Activated CD4-positive, alpha-beta T cell treated with anti-CD3 and anti-CD28 coated beads for 1 hour (primary cell): ENCODE measurements around the gene ITLN2.
"Not testable (repeated sequence)": the region's sequence is repeated elsewhere in the genome, so short reads cannot be mapped to it uniquely, and the experiment has no call there.

Source experiments
- DNase-seq: peaks from one replicate; pipeline ENCODE4 v3.0.0-alpha.2; 2020

Gene ITLN2

DNA sequence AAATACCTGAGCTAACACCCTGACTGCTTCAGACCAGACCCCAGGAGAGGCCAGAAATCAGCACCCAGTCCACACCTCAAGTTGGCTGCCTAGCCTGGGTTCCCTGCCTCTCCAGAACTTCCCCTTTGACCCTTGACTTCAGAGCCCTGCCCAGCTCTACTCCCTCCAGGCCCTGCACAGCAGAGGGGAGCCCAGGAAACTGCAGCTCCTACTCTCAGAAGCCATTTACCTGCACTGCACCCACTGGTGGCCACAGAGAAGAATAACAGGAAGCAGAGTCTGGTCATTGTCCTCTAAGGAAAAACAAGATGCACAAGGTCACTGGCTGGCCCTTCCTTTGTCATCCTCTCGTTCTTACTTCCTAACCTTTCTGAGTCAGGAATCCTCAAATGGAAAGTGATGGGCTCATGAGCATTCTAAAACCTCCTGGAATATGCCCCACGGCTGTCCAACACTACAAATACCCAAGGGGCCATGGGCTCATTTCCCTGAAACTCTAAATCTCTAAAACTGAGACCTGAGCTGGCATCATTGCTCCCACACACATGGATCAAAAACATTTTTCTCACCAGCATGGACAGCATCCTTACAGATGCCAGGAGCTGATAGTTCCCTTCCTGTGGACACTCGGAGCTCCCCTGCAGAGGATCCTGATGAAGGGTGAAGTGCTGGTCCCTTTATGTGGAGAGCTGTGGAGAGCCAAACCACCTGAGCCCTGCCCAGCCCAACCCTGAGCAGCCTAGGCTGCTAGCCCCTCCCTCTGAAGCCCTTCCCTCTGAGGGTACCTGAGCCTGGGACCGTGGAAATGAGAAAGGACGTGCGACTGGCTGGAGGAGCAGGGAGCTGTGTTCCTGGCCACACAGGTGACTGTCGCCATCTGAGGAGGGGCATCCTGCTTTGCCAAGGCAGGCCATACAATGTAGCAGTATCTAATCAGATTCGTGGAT lies at the start of gene ITLN2:
Gene ITLN2, minus strand, starts transcription at position 652 of the 947 bp plus-strand sequence. Its CDS starts 68 bp downstream, at position 584.
- peak; percentile 10 for DNase-seq

DNA sequence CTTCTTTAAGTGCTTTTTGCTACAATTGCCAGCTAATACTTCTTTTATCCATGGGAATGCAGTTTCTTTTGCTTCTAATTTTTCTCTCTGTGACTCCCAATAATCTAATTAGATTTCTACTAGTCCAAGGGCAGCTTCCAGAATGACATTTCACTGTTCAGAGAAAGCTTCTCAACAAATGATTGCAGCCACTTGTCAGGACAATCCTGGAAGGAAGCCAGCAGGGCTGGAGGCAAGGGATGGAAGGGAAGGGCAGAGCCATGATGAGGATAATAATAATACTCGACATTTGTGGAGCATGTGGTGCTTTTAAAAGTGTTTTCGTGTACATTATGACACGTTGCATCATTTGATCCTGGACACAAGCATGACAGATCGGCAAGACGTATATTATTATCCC lies 46.9 kb upstream of the ITLN2 start:
- DNase-seq, result no peak

DNA sequence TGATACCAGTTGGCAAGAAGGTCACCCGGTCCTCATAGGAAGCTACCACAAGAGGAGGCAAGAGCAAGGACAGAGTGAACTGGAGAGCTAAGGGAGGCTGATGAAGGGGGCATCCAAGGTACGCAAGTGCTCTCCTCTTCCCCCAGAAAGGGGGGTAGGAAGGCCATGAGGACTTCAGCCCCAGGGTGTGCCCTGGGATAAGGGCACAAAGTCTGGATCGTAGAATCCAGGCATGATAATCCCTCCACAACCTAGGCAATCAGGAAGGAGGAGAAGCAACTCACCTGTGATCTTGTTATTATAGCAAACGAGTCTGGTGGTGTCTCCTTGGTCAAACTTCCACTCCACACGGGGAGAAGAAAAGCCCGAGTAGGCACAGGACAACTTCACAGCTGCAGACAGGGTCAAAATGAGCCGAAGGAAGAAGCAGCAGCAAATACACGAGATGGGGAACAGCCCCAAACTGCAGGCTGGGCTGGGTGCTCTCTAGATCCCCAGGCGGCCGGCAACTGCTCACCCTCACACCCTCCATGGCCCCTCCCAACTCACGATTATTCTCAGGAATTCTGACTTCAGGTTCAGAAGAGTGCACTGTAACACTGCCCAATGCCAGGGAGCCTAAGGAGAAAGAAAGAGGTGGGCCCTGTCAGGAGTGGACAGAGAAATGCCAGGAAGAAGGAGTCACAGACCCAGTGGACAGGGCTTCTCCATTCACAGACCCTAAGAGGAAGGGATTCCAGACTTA lies 46.3 kb upstream of the ITLN2 start:
- no peak for DNase-seq

DNA sequence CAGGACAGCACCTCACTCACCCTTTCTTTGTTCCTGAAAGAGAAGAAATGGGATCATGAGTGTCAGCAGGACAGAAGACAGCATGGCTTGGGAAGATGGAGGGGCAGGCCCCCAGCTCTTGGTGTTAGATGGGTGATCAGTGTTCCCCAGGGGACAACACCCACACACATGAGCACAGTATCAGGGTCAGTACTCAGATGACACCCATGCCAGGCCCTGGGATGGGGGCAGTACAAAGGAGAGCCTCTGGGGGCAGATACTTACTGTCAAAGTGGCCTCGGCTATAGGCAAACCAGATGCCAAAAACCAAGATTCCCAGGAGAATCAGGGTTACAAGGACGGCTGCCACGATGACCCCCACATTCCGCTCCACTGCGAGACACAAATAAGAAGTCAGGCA lies 44.8 kb upstream of the ITLN2 start:
- DNase-seq, result no peak

DNA sequence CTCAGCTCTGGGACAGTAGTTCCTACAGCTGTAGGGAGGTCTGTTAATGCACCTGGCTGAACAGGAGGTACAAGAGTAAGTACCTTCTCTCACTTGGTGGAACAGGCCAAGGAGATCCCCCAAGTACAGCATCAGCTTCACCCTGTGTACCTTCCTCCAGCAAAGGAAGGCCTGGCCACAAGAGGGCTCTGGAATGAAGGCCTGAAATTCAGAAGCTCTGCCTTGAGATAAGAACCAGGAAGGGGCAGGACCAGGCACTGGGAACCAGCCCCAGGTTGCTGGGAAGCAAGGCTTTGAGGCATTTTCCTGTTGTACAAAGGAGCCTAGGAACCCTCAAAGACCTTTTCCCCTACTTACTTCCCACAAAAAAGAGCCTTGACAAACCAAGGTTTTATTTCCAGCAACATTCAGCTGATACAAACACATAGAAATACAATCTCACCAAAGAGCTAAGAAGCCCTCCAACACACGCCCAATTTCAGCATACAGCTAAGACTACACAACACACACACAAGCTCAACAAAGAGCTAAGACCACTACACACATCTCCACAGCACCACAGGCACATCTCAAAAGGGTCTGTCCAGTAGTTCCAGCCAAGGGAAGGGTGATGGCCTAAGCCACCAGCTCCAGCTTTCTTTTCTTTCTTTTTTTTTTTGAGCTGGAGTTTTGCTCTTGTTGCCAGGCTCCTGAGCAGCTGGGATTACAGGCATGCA lies 42.9 kb upstream of the ITLN2 start:
- peak; percentile 32 for DNase-seq

DNA sequence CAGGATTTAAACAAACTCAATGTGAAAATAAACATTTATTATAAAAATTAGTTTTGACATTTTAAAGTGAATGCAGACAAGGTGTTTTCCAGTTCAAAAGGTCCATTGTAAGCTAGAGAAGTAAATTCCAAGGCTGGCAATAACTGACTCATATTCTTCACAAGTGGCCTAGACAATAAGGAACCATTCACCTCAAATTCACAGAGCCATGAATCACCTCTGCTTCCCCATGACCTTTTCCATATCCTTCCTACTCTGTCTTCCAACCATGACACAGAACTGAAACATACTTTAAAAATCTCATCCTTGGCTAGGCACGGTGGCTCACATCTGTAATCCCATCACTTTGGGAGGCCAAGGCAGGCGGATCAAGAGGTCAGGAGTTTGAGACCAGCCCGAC lies 41.6 kb upstream of the ITLN2 start:
- no peak for DNase-seq

DNA sequence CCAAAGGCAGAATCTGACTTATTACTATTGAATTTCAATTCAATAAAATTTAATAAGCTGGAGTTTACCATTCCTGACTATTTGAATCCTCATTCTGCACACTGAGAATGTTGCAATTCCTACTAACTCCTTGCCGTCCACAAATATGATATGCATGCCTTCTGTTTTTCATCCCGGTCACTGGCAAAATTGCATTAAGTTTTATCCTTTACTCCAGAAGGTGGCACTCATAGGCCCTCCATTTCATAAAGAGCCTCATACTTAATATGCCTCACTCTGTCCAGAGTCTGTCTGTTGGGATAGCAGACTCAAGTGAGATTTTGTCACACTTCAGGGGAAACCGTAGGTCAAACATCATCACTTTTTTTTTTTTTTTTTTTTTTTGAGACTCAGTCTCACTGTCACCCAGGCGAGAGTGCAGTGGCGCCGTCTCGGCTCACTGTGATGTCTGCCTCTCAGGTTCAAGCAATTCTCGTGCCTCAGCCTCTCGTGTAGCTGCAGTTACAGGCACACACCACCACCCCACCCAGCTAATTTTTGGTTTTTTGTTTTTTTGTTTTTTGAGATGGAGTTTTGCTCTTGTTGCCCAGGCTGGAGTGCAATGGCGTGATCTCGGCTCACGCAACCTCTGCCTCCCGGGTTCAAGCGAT lies 39.1 kb upstream of the ITLN2 start:
- DNase-seq, result no peak

DNA sequence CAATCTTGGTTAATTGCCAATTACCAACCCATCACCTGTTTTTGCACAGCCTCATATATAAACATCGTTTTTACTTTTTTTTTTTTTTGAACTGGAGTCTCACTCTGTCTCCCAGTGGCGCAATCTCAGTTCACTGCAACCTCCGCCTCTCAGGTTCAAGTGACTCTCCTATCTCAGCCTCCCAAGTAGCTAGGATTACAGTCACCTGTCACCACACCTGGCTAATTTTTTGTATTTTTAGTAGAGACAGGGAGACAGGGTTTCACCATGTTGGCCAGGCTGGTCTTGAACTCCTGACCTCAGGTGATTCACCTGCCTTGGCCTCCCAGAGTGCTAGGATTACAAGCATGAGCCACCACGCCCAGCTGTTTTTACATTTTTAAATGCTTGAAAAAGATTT lies 37.4 kb upstream of the ITLN2 start:
- DNase-seq, result not testable (repeated sequence)

DNA sequence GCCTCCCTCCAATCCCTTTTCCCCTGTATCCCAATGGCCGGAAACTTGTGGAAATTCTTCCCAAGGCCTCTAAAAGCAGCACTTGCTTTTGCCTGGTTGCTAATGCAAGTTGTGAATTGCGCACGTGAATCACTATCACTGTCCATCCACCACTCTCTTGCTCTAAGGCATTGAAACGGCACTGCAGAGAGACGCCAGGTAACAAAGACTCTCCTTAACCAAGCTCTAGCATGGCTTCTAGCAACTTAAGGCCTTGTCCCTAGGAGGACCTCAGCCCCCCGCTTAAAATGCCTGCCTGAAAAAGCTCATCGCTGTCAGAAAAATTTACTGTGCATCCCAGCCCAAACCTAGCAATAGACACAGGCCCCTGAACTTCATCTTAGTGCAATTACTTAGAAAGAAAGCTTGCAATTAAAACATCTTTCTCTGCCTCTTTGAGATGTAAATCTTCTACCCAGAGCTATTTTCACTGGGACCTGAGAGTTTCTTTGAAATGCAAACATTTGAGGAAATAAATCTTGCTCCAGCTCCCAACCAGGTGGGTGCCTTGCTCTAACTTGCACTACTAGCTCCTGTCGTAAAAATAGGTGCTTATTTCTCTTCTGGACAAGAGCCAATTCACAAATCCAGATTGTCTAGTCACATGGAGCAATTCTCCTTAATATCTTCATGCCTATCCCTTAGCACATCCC lies 32.9 kb upstream of the ITLN2 start:
- DNase-seq, result no peak

DNA sequence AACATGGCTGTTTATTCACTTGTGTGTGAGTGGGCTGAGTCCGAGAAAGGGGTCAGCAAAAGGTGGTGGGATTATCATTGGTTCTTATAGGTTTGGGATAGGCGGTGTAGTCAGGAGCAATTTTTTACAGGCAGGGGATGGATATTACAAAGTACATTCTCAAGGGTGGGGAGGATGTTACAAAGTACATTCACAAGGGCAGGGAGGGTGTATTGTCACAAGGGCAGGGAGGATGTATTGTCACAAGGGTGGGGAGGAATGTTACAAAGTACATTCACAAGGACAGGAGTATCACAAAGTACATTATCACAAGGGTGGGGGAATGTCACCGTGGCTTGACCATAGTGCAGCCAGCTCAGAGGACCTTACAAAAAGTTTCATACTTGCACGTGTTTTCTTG lies 31.1 kb upstream of the ITLN2 start:
- DNase-seq, result no peak

DNA sequence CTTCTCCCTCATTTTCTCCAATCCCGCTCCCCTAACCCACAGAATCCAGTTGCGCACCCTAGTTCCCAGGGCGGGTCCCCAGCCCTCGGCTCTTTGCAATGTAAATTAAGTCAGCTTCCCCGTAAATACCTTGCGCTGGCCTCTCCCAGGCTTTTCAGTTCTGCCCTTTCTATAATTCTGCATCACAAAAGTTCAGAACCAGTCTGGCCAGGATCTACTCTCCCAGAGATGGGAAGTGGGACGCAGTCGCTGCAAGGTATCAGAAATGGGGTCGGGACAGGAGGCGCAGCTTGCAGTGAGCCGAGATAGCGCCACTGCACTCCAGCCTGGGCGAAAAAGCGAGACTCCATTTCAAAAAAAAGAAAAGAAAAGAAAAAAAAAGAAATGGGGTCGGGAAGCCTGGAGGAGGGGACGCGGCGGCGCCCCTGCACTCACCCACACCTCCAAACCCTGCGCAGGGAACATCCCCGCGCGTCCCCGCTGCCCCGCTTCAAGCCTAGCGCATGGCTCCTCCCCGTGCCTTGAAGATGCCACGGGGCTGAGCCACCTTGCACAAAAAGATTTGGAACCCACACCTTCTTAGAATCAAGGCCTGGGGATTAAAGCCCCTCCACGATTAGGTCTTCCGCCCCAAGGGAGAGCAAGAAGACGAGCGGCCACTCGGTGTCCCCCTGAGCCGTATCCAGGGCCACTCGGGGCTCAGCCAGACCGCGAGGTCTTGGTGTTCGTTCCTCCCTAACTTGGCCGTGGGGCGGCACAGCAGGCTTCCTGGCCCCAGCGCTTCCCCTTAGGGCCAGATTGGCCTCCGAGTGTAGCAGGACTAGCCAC lies 27.2 kb upstream of the ITLN2 start:
- no peak for DNase-seq

DNA sequence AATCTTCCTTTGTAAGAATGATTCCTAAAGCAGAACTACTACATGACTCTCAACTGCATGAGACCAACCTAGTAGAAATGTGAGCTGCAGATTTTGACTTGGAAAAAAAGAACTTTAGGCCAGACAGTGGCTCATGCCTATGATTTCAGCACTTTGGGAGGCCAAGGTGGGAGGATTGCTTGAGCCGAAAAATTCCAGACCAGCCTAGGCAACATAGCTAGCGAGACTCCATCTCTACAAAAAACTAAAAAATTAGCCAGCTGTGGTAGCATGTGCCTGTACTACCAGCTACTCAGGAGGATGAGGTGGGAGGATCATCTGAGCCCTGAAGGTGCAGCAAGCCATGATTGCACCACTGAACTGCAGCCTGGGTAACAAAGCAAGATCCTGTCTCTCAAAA lies 24.7 kb upstream of the ITLN2 start:
- no peak for DNase-seq

DNA sequence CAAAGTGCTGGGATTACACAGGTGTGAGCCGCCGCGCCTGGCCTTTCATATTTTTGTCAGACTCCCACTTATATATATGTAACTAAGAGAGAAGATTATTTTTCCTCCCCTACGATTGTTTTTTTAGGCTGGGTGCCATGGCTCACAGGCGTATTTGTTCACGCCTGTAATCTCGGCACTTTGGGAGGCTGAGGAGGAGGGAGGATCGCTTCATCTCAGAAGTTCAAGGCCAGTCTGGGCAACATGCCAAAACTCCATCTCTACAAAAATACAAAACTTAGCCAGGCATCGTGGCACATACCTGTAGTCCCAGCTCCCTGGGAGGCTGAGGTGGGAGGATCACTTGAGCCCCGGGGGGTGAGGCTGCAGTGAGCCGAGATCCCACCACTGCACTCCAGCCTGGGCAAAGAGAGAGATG lies 23.9 kb upstream of the ITLN2 start:
- DNase-seq, result no peak

DNA sequence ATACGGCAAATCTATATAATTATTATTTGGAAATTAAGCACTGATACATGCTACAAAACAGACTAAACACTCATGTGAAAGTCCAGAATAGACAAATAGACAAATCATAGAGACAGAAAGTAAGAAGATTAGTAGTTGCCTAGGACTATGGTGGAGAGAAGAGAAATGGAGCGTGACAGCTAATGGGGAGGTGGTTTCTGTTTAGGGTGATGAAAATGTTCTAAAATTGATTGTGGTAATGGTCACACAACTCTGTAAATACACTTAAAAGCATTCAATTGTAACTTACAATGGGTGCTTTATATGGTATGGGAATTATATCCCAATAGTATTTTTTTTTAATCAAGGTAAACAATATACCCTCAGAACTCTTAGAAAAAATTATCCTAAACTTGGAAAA lies 20.4 kb upstream of the ITLN2 start:
- DNase-seq, result no peak

DNA sequence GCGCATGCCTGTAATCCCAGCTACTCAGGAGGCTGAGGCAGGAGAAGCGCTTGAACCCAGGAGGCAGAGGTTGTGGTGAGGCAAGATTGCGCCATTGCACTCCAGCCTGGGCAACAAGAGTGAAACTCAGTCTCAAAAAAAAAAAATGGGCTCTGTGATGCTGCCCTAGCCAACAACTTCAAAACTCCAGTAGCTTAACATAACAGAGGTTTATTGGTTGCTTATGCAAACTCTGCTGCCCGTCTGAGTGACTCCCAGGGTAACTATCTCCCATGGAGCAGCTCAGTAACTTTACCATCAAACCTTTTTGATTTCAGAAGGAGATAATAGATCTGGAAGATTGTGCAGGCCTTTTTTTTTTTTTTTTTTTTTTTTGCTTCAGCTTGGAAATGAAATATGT lies 18.9 kb upstream of the ITLN2 start:
- no peak for DNase-seq

DNA sequence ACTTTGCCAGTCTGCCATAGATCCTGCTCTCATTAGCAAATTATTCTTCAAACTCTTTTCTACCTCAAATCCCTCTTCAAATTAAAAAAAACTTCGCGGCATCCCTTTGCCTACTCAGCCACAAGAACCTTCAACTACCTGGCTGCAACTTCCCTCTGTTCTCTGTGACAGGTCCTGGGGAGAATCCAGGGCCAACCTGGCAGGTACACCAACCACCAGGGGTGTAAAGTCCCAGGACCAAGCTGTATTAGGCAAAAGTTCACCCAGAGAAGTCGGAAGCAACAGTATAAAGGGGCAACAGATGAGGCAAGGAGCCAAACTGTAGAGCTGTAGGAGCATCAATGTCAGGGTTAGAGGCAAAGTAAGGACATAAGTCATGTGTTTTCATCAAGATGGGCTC lies 18.3 kb upstream of the ITLN2 start:
- no peak for DNase-seq

DNA sequence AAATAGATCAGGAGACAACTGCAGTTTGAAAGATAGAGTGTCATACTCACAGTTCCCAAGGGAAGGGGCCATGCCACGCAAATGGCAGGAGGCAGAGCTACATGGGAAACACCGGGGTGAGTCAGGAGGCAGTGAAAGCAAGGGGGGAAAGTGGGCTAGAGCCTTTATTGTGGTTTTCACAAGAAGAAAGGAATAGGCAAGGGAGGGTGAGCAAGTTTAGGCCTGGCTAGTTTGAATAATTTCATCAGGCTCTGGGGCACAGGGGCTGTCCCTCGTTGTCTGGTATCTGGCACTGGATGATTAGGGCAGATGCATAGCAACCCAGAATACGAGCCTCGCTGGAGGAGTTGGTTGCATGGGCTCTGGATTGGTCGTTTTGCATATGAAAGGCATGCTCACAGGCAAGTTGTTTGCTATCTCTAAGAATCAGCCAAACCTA lies 17.0 kb upstream of the ITLN2 start:
- no peak for DNase-seq

DNA sequence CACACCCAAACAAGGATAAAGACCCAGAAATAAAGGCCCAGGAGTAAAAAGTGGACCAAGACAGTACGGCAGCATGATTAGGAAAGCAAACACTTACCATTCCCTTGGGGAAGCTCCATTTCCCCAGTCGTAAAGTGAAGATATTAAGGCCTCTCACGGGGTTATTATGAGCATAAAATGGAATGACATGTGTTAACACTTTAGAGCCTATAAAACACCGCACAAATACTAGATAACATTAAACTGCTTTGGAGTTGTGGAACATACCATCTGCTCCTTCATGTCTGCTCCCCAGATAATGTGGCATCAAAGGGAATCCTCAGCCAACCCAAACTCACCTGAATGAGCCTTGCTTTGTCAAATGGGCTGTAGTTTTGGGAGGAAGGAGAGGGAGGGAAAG lies 8.9 kb upstream of the ITLN2 start:
- no peak for DNase-seq

DNA sequence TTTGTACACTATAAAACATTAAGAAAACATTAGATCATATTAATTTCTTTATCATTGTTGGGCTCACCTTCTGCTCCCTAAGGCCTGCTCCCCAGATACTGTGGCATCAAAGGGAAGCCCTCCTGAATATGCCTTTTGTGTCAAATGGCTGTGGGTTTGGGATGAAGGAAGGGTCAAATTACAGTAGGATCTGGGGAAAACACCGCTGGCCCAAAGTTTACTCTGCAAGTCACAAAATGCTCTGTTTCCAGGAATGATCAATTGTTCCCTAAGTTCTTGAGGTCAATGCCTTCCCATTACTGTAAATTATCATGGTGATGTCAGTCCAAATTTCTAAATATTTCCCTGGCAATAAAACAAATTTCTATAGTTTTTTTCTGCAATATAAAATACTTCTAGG lies 6.8 kb upstream of the ITLN2 start:
- no peak for DNase-seq

DNA sequence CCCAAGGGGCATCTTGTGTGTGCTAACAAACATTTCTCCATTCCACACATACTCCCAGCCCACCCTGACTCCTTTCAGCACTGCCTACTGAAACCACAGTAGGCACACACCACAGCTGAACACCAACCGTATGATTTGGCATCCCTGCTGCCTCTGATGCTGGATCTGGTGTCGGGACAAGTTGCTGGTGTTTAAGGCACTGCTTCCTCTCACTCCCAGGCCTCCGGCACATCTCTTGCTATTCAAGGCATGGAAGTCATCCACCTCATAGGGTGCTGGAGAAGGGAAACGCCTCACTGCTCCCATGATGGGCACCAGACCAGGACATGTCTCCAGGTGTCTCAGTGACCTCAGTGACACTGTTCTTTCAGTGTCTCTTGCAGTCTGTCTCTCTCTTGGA lies 2.4 kb upstream of the ITLN2 start:
- DNase-seq, result no peak

DNA sequence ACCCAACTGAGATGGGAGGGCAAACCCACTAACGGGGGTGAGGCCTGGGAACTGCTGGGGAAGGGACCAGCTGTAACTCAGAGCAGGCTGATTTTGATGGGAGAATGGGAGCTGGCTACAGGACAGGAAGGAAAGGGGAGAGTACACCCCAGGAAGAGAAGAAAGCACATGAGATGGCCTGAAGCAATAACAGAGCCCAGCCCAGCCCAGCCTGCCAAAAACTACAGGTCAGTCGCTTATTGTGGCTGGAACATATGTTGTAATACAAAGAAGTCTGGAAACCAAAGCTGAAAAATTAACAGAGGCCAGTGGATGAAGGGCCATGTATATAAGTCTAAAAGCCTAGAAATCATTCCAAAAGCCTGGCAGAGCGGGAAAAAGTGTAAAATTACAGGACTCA lies 1.6 kb downstream of the ITLN2 start:
- DNase-seq, result no peak
